Sigmoid colon (tissue), 7 donors: Measurements from ENCODE around the gene SMC6. TPM values are rescaled to one million over a fixed set of nuclear protein-coding genes. Genes with fewer than 3 reads are reported as not detected.

Experiments
- DNase-seq: peaks from one replicate; pipeline ENCODE4 v3.0.0-alpha.2; 2019
- H3K27ac ChIP-seq, 4 donors: fragments of 200-600 bp; sonication (generic); one replicate each; pipeline ENCODE4 v1.5.1; 2016 to 2019; ENCODE audit warnings: mild to moderate bottlenecking in 1 of 4
- H3K27me3 ChIP-seq, 3 donors: fragments of 200-600 bp; sonication (generic); one replicate each; pipeline ENCODE4 v1.5.1; 2019; ENCODE audit warnings: mild to moderate bottlenecking in 1 of 3
- H3K36me3 ChIP-seq, 4 donors: fragments of 200-600 bp; sonication (generic); one replicate each; pipeline ENCODE4 v1.5.1; 2016 to 2019
- H3K4me1 ChIP-seq, 4 donors: fragments of 200-600 bp; sonication (generic); one replicate each; pipeline ENCODE4 v1.5.1; 2017 to 2019
- H3K4me3 ChIP-seq, 4 donors: fragments of 200-600 bp; sonication (generic); one replicate each; pipeline ENCODE4 v1.5.1; 2017 to 2019; ENCODE audit warnings: mild to moderate bottlenecking in 2 of 4, moderate library complexity in 1 of 4
- H3K9me3 ChIP-seq, 4 donors: fragments of 200-600 bp in 3 of 4; sonication (generic) in 3 of 4; one replicate each; pipeline versions ENCODE4 v1.5.1 to v1.6.1; 2013 to 2019
- EP300 ChIP-seq, 4 donors: sonication (generic); formaldehyde crosslinking; IDR thresholded peaks; one replicate each; pipeline ENCODE4 v1.6.1; 2017; ENCODE audit warnings: antibody characterized with exemption in 4 of 4
- POLR2A ChIP-seq, 2 donors: fragments of 450-650 bp; IDR thresholded peaks; one replicate each; pipeline ENCODE4 v1.6.1; 2016; ENCODE audit warnings: antibody characterized with exemption in 2 of 2, mild to moderate bottlenecking in 2 of 2, moderate library complexity in 2 of 2
- POLR2AphosphoS5 ChIP-seq, 4 donors: sonication (generic); formaldehyde crosslinking; IDR thresholded peaks; one replicate each; pipeline ENCODE4 v1.6.1; 2017; ENCODE audit warnings: antibody characterized with exemption in 4 of 4
- WGBS, 2 donors: extraction: QIAGEN DNeasy Blood & Tissue Kit; methylation state at CpG; one replicate each; pipeline ENCODE4 v1.1.7; 2013; 5-methylcytosine and 5-hydroxymethylcytosine counted together
- intact Hi-C: fragments of 100-400 bp; cut with DNase I; formaldehyde crosslinking; loops from one replicate; pipeline ENCODE4 v1.15.1; 2023
- polyA plus RNA-seq, 3 donors: library from polyadenylated mRNA; stranded (reverse); fragments of 200-250 nt; gene quantifications; one replicate each; pipeline ENCODE4 v1.2.3, GENCODE V29; 2013
- total RNA-seq, 4 donors: library from RNA; depleted of rRNA; stranded (reverse); fragments of >200 nt; gene quantifications; one replicate each; pipeline ENCODE4 v1.1.0, GENCODE V29; 2016
- TF ChIP-seq, protein P1 (sequence below), 4 experiments: fragments of 450-650 bp in 3 of 4; fragments of 200-600 bp in 1 of 4; IDR thresholded peaks; one replicate each; pipeline ENCODE4 v1.5.1; 2016 to 2019; ENCODE audit warnings: antibody characterized with exemption in 4 of 4, mild to moderate bottlenecking in 3 of 4, moderate library complexity in 2 of 4
- donor health status: healthy with polysubstance abuse.
- donor health status: Bipolar disorder and iron deficiency.
- donor health status: healthy.

Gene SMC6
- total and polyA plus RNA-seq, 7 donors, result 6.6 to 15.8 (median 10.7) TPM

DNA sequence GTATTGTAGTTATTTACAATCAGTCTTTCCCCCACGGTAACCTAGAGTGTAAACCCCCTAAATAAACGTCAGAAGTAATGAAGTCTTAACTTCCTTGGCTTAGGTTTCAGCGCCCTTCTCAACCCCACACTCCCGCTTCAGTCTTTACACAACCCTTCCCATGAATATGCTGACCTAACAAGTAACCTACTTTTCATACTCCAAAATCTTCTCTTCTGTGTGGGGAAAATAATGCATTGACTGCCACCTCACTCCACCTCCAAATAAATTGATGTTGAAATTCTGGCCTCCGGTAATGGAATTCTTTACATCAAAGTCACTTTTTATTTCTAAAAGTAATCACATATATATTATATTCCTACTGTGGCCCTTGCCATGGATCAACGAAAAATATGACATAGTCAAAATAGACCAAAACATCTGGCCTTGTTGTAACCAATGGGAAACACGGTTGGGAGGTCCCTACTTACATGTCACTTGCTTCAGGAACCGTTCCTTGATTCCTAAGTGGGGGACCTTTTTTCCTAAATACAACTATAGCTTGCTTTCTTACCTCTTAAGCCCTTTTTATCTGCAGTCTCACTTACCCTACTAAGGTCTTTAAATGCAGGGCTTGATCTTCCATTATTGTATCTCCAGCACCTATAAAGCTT is 1.3 kb upstream of the SMC6 start:
- H3K9me3 ChIP-seq, result no peaks in the 10 kb centered on the region
- no peak for DNase-seq
- no peaks in the 10 kb centered on the region for H3K27me3 ChIP-seq
- WGBS, 2 donors, result 18 to 19% methylated on average over 8 of the region's 8 CpGs
- intact Hi-C loops, result no loop called here
- TF ChIP-seq EP300 (IDR thresholded peaks at IDR 0.05) (no peak), POLR2AphosphoS5 (IDR thresholded peaks at IDR 0.05) (no peak), POLR2A (IDR thresholded peaks at IDR 0.05) (no peak)
- TF ChIP-seq, protein P1, sequence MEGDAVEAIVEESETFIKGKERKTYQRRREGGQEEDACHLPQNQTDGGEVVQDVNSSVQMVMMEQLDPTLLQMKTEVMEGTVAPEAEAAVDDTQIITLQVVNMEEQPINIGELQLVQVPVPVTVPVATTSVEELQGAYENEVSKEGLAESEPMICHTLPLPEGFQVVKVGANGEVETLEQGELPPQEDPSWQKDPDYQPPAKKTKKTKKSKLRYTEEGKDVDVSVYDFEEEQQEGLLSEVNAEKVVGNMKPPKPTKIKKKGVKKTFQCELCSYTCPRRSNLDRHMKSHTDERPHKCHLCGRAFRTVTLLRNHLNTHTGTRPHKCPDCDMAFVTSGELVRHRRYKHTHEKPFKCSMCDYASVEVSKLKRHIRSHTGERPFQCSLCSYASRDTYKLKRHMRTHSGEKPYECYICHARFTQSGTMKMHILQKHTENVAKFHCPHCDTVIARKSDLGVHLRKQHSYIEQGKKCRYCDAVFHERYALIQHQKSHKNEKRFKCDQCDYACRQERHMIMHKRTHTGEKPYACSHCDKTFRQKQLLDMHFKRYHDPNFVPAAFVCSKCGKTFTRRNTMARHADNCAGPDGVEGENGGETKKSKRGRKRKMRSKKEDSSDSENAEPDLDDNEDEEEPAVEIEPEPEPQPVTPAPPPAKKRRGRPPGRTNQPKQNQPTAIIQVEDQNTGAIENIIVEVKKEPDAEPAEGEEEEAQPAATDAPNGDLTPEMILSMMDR (IDR thresholded peaks at IDR 0.05), result no peak
- peak overlapping the region in 3 of 4 donors; percentile 90 to 92 (median 91) for H3K4me3 ChIP-seq
- no peaks in the 10 kb centered on the region for H3K36me3 ChIP-seq
- peaks cover 0 to 20% (median 16%) of the 10 kb centered on the region in 4 donors for H3K4me1 ChIP-seq
- H3K27ac ChIP-seq, result peak overlapping the region in 3 of 4 donors; percentile 93 to 98 (median 95)

GRCh38 chr2:17752892-17753802 is 463 bp downstream of the SMC6 start:
- peak; percentile 66 for DNase-seq
- 1% methylated on average over 70 of the region's 70 CpGs for WGBS, 2 donors
- peak overlapping the region; percentile 90 to 93 (median 92) for H3K4me3 ChIP-seq
- H3K36me3 ChIP-seq, result no peaks in the 10 kb centered on the region
- TF ChIP-seq EP300 (IDR thresholded peaks at IDR 0.05) (no peak), POLR2AphosphoS5 (IDR thresholded peaks at IDR 0.05) (peak in 3 of 4 donors; percentile 65 to 79 (median 76)), POLR2A (IDR thresholded peaks at IDR 0.05) (peak in 1 of 2 donors; percentile 47)
- TF ChIP-seq, protein P1 (IDR thresholded peaks at IDR 0.05), result no peak
- peaks cover 0 to 20% (median 16%) of the 10 kb centered on the region in 4 donors for H3K4me1 ChIP-seq
- H3K27me3 ChIP-seq, result no peaks in the 10 kb centered on the region
- intact Hi-C loops, result loop anchor here (2.0 kb wide), 1 partner anchor 126 kb away; the partner anchor contains the start of gene KCNS3
- H3K27ac ChIP-seq, result peak overlapping the region; percentile 93 to 98 (median 94)
- no peaks in the 10 kb centered on the region for H3K9me3 ChIP-seq

DNA sequence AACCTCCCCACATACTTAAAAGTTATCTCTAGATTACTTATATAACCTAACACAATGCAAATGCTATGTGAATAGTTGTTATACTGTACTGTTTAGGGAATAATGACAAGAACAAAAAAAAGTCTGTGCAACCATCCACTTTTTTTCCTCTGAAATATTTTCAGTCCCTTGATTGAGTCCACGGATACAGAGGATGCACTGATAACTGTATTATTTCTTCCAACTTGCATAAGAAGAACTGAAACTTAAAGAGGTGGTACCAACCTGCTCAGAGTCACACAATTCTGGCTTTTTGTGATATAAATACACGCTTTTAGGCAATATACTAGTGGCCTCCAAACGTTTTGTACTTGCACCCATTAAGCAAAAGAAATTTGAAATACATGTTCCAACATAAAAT is 1.4 kb downstream of the SMC6 start:
- DNase-seq, result no peak
- WGBS, 2 donors, result 51 to 55% methylated on average over 3 of the region's 3 CpGs
- TF ChIP-seq, protein P1 (IDR thresholded peaks at IDR 0.05), result no peak
- TF ChIP-seq POLR2A (IDR thresholded peaks at IDR 0.05) (no peak), POLR2AphosphoS5 (IDR thresholded peaks at IDR 0.05) (no peak), EP300 (IDR thresholded peaks at IDR 0.05) (no peak)
- no peak overlapping the region for H3K4me3 ChIP-seq
- H3K27me3 ChIP-seq, result no peaks in the 10 kb centered on the region
- no peaks in the 10 kb centered on the region for H3K9me3 ChIP-seq
- intact Hi-C loops, result loop anchor here (2.0 kb wide), 1 partner anchor 127 kb away; the partner anchor contains the start of gene KCNS3
- no peaks in the 10 kb centered on the region for H3K36me3 ChIP-seq
- H3K27ac ChIP-seq, result no peak overlapping the region
- peaks cover 0 to 20% (median 16%) of the 10 kb centered on the region in 4 donors for H3K4me1 ChIP-seq

- no peak overlapping the region for H3K27ac ChIP-seq
- DNase-seq, result no peak
- no peaks in the 10 kb centered on the region for H3K27me3 ChIP-seq
- 76 to 80% methylated on average over 2 of the region's 2 CpGs for WGBS, 2 donors
- H3K4me1 ChIP-seq, result peaks cover 0 to 20% (median 15%) of the 10 kb centered on the region in 4 donors
- H3K4me3 ChIP-seq, result no peak overlapping the region
- peaks cover 0 to 5% (median 2%) of the 10 kb centered on the region in 4 donors for H3K36me3 ChIP-seq
- intact Hi-C loops, result no loop called here
- TF ChIP-seq, protein P1 (IDR thresholded peaks at IDR 0.05), result no peak
- TF ChIP-seq POLR2A (IDR thresholded peaks at IDR 0.05) (no peak), EP300 (IDR thresholded peaks at IDR 0.05) (no peak), POLR2AphosphoS5 (IDR thresholded peaks at IDR 0.05) (no peak)
- H3K9me3 ChIP-seq, result no peaks in the 10 kb centered on the region
Measured at GRCh38 chr2:17749753-17750438, 3.7 kb downstream of the SMC6 start.
